Thoracic aorta (tissue), 2 donors: ENCODE results near the gene RIN2. TPM values are rescaled to one million over a fixed set of nuclear protein-coding genes. Genes with fewer than 3 reads are reported as not detected.

Experiments
- ATAC-seq: fragments of 150-250 bp; one replicate; pipeline ENCODE4 v1.8.0; 2017; ENCODE audit warnings: low read depth; ENCODE audit not compliant: insufficient number of reproducible peaks, low FRiP score
- DNase-seq: peaks from one replicate; pipeline ENCODE4 v3.0.0-alpha.2; 2020; ENCODE audit warnings: low spot score
- H3K27ac ChIP-seq, 2 donors: fragments of 200-600 bp; sonication (generic); 1 replicate in 1 of 2; 2 replicates in 1 of 2; pipeline ENCODE4 v1.5.1; 2016; ENCODE audit warnings: mild to moderate bottlenecking in 2 of 2, moderate library complexity in 2 of 2
- H3K27me3 ChIP-seq: fragments of 200-600 bp; sonication (generic); replicated peaks from 2 replicates; pipeline ENCODE4 v1.6.0; 2016; ENCODE audit warnings: mild to moderate bottlenecking; ENCODE audit not compliant: insufficient read depth
- H3K36me3 ChIP-seq: fragments of 200-600 bp; sonication (generic); one replicate; pipeline ENCODE4 v1.5.1; 2016
- H3K4me1 ChIP-seq, 2 donors: fragments of 200-600 bp; sonication (generic); 1 replicate in 1 of 2; 2 replicates in 1 of 2; pipeline versions ENCODE4 v1.5.1 to v1.6.0; 2016; ENCODE audit warnings: low read depth in 2 of 2, mild to moderate bottlenecking in 1 of 2; ENCODE audit not compliant: control insufficient read depth in 1 of 2
- H3K4me3 ChIP-seq: fragments of 200-600 bp; sonication (generic); 2 replicates; pipeline ENCODE4 v1.5.1; 2016; ENCODE audit warnings: mild to moderate bottlenecking
- H3K9me3 ChIP-seq: fragments of 200-600 bp; sonication (generic); 2 replicates; pipeline ENCODE4 v1.5.1; 2016
- total RNA-seq, 2 donors: library from RNA; depleted of rRNA; stranded (reverse); fragments of >200 nt; gene quantifications; one replicate each; pipeline versions ENCODE4 v1.1.0 to v1.2.3, GENCODE V29; 2016
- TF ChIP-seq, protein P1 (sequence below): fragments of 200-600 bp; sonication (generic); IDR thresholded peaks from one replicate; pipeline ENCODE4 v1.5.1; 2019; ENCODE audit warnings: antibody characterized with exemption

The RIN2 gene
- total RNA-seq, 2 donors from 2014 or later: 60.9 to 121 TPM

DNA sequence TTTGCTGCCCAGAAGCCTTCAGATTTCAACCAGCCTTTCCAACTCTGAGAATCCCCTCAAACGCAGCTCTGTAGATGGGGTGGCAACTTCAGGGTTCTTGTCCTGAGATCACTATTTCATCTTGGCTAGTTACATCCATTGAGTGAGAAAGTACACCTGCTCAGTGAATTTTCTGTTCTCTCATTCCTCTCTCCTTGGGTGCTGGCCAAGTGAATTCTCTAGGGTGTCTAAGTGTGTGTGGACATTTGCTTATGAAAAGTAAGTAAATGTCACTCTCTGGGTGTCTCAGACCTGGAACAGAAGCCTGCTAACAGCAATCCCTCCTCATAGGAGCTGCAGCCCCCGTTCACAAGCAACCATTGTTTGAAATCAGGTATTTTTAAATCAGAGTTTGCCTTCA, 3.8 kb downstream of the RIN2 start:
- DNase-seq (no peak), ATAC-seq (no peak)

DNA sequence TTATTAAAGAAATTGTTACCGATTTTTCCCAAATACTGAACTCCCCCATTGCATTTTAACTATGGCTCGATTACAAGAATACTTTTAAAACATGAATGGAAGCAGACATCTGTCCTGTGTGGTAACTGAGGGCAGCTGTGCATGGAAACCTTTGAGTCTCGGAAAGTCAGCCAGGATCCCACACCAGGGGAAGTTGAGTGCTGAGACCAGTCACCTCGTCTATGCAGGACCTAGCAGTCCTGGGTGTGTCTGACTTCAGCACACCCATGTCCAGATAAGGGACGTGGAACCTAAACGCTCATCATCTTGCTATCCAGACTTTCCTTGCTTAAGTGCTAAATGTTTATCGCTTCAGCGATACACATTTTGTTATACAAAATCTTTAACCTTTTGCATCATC, 6.1 kb downstream of the RIN2 start:
- no peak for ATAC-seq
- H3K27me3 ChIP-seq: no peaks in the 10 kb centered on the region
- no peak overlapping the region for H3K27ac ChIP-seq
- peaks cover 8 to 20% of the 10 kb centered on the region in 2 donors for H3K4me1 ChIP-seq
- TF ChIP-seq, protein P1, sequence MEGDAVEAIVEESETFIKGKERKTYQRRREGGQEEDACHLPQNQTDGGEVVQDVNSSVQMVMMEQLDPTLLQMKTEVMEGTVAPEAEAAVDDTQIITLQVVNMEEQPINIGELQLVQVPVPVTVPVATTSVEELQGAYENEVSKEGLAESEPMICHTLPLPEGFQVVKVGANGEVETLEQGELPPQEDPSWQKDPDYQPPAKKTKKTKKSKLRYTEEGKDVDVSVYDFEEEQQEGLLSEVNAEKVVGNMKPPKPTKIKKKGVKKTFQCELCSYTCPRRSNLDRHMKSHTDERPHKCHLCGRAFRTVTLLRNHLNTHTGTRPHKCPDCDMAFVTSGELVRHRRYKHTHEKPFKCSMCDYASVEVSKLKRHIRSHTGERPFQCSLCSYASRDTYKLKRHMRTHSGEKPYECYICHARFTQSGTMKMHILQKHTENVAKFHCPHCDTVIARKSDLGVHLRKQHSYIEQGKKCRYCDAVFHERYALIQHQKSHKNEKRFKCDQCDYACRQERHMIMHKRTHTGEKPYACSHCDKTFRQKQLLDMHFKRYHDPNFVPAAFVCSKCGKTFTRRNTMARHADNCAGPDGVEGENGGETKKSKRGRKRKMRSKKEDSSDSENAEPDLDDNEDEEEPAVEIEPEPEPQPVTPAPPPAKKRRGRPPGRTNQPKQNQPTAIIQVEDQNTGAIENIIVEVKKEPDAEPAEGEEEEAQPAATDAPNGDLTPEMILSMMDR: no peak
- no peaks in the 10 kb centered on the region for H3K36me3 ChIP-seq
- no peak for DNase-seq
- no peak overlapping the region for H3K4me3 ChIP-seq
- H3K9me3 ChIP-seq: no peaks in the 10 kb centered on the region

More for the DNA sequence above, 3.8 kb downstream of the RIN2 start:
- H3K4me1 ChIP-seq: peaks cover 11 to 26% of the 10 kb centered on the region in 2 donors
- H3K4me3 ChIP-seq: no peak overlapping the region
- H3K27me3 ChIP-seq: no peaks in the 10 kb centered on the region
- H3K9me3 ChIP-seq: no peaks in the 10 kb centered on the region
- TF ChIP-seq, protein P1: no peak
- no peaks in the 10 kb centered on the region for H3K36me3 ChIP-seq
- no peak overlapping the region for H3K27ac ChIP-seq

DNA sequence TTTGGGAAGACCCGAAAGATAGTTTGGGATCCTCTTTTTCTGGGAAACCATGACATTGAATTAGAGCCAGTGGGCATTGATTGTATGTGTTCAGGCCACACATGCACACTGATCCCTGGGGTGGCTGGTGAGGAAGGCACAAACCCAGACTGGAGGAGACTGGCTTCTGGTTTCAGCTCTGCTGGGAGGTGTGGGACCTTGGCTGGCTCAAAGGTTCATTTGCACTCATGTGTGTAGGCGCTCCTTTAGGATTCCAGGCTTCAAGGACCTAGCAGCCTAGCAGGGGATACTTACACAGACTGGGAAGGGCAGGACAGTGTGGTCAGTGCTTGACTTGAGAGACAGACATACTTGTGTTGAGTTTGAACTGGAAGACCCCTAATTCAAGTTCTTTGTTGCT, 7.2 kb downstream of the RIN2 start:
- no peak overlapping the region for H3K4me3 ChIP-seq
- H3K36me3 ChIP-seq: no peaks in the 10 kb centered on the region
- TF ChIP-seq, protein P1: no peak
- ATAC-seq: no peak
- H3K27me3 ChIP-seq: no peaks in the 10 kb centered on the region
- DNase-seq: no peak
- H3K9me3 ChIP-seq: no peaks in the 10 kb centered on the region
- H3K27ac ChIP-seq: no peak overlapping the region
- peaks cover 0 to 9% of the 10 kb centered on the region in 2 donors for H3K4me1 ChIP-seq

DNA sequence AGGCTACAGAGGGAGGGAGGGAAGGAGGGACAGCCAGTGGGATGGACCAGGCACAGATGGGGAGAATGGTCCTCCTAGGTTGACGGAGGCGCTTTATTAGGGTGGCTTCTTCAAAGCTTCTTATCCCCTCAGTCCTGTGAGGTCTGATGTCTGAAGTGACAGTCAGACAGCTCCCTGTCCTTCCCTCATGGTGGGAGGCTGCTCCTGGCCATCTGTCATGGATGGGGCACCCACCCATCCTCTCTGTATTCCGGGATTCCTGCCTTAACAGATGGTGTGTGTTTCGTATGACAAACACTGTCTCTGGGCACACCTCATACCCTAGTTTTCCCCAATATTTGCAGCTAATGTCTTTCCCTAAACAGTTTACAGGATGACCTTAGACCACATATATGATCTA, 7.9 kb downstream of the RIN2 start:
- no peak for DNase-seq

DNA sequence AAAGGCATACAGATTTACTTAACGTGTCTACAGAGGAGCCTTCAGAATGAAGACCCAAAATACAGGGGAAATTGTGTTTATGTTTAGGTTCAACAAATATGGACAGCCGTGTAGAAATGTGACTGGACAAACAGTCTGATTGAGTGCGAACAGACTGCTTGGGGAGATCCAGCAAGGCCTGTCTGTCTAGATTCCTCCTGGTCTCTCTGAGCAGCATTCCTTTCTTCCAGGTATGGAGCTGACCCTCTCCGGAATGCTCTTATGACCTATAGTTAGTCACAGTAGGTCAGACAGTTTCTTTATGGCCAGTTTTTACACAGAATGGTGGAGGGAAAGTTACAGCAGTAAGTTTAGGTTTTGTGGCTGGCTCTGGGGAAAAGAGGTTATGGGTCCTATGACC, 9.0 kb downstream of the RIN2 start:
- Histone ChIP-seq H3K27ac (no peak overlapping the region), H3K4me1 (no peaks in the 10 kb centered on the region), H3K9me3 (no peaks in the 10 kb centered on the region), H3K27me3 (no peaks in the 10 kb centered on the region), H3K4me3 (no peak overlapping the region), H3K36me3 (no peaks in the 10 kb centered on the region)
- TF ChIP-seq, protein P1: no peak
- DNase-seq (no peak), ATAC-seq (no peak)

More for the DNA sequence above, 7.9 kb downstream of the RIN2 start:
- Histone ChIP-seq H3K27me3 (no peaks in the 10 kb centered on the region), H3K4me1 (peaks cover 0 to 3% of the 10 kb centered on the region in 2 donors), H3K9me3 (no peaks in the 10 kb centered on the region), H3K4me3 (no peak overlapping the region), H3K36me3 (no peaks in the 10 kb centered on the region), H3K27ac (no peak overlapping the region)
- ATAC-seq: no peak
- TF ChIP-seq, protein P1: no peak
